ENCODE results near the gene KCNMB4. TPM values are rescaled to one million over a fixed set of nuclear protein-coding genes. Genes with fewer than 3 reads are reported as not detected.

KCNMB4 gene
- total and polyA plus RNA-seq, 4 donors = 0.46 to 1.3 (median 0.65) TPM

- Histone ChIP-seq H3K27ac (ENCODE audit: low read depth in 1 of 2, low read length in 2 of 2) (no peak overlapping the region), H3K36me3 (ENCODE audit: control insufficient read depth in 4 of 4, insufficient read depth in 3 of 4, low read depth in 1 of 4, low read length in 3 of 4) (no peaks in the 10 kb centered on the region), H3K9ac (ENCODE audit: low read depth in 1 of 2, low read length in 2 of 2) (no peak overlapping the region), H3K4me1 (ENCODE audit: control insufficient read depth in 4 of 4, insufficient read depth in 4 of 4, low read length in 3 of 4) (no peaks in the 10 kb centered on the region), H3K27me3 (ENCODE audit: control insufficient read depth in 4 of 4, insufficient read depth in 4 of 4, low read length in 3 of 4) (no peaks in the 10 kb centered on the region), H3K9me3 (ENCODE audit: control insufficient read depth in 4 of 4, low read length in 3 of 4) (no peaks in the 10 kb centered on the region), H3K4me3 (ENCODE audit: low read depth in 1 of 3, low read length in 3 of 3) (no peak overlapping the region)
- no peak for DNase-seq (ENCODE audit: low spot score)
- 50% methylated on average over 3 of the region's 3 CpGs for WGBS
- no peak for TF ChIP-seq REST (IDR thresholded peaks at IDR 0.05)
- TF ChIP-seq SP1 (IDR thresholded peaks at IDR 0.05) = no peak
- TF ChIP-seq FOXA2 (IDR thresholded peaks at IDR 0.05) = no peak
- TF ChIP-seq YY1 (IDR thresholded peaks at IDR 0.05) = no peak
These were observed 34.0 kb downstream of the KCNMB4 start for GRCh38 chr12:70400124-70400523.

GRCh38 chr12:70402597-70402996 is 36.5 kb downstream of the KCNMB4 start:
- TF ChIP-seq ATF3 (IDR thresholded peaks at IDR 0.05) (no peak), ZBTB33 (IDR thresholded peaks at IDR 0.05) (no peak), TAF1 (conservative IDR thresholded peaks at IDR 0.05) (no peak), MAX (IDR thresholded peaks at IDR 0.05) (no peak), JUND (IDR thresholded peaks at IDR 0.05) (no peak), YY1 (IDR thresholded peaks at IDR 0.05) (no peak), FOXA1 (IDR thresholded peaks at IDR 0.05) (no peak), SP1 (IDR thresholded peaks at IDR 0.05) (no peak), RXRA (IDR thresholded peaks at IDR 0.05) (no peak), CTCF (IDR thresholded peaks at IDR 0.05; ENCODE audit: low read depth, low read length, missing input control) (no peak), HNF4G (IDR thresholded peaks at IDR 0.05) (no peak), RAD21 (IDR thresholded peaks at IDR 0.05) (no peak), NR2F2 (IDR thresholded peaks at IDR 0.05) (no peak), EGR1 (IDR thresholded peaks at IDR 0.05; ENCODE audit: low read depth in 2 of 2) (no peak), GABPA (IDR thresholded peaks at IDR 0.05 in 1 of 2, conservative IDR thresholded peaks at IDR 0.05 in 1 of 2) (no peak), REST (IDR thresholded peaks at IDR 0.05) (no peak), FOXA2 (IDR thresholded peaks at IDR 0.05) (no peak), HNF4A (conservative IDR thresholded peaks at IDR 0.05) (no peak)
- no peak for DNase-seq (ENCODE audit: low spot score)
- Histone ChIP-seq H3K27me3 (ENCODE audit: control insufficient read depth in 4 of 4, insufficient read depth in 4 of 4, low read length in 3 of 4) (peaks cover 0 to 2% (median 0%) of the 10 kb centered on the region in 4 donors), H3K9ac (ENCODE audit: low read depth in 1 of 2, low read length in 2 of 2) (no peak overlapping the region), H3K36me3 (ENCODE audit: control insufficient read depth in 4 of 4, insufficient read depth in 3 of 4, low read depth in 1 of 4, low read length in 3 of 4) (no peaks in the 10 kb centered on the region), H3K27ac (ENCODE audit: low read depth in 1 of 2, low read length in 2 of 2) (no peak overlapping the region), H3K4me1 (ENCODE audit: control insufficient read depth in 4 of 4, insufficient read depth in 4 of 4, low read length in 3 of 4) (no peaks in the 10 kb centered on the region), H3K9me3 (ENCODE audit: control insufficient read depth in 4 of 4, low read length in 3 of 4) (no peaks in the 10 kb centered on the region), H3K4me3 (ENCODE audit: low read depth in 1 of 3, low read length in 3 of 3) (no peak overlapping the region)
- 85% methylated on average over 1 of the region's 1 CpG for WGBS
